Measurements from ENCODE around the gene SESN2. TPM values are rescaled to one million over a fixed set of nuclear protein-coding genes. Genes with fewer than 3 reads are reported as not detected.

SESN2 gene
- 5.9 TPM for total RNA-seq

GRCh38 chr1:28259252-28259933 lies at the start of gene SESN2:
Gene SESN2, plus strand, starts transcription at chr1:28259518. Its CDS starts 330 bp downstream, at chr1:28259848.

GRCh38 chr1:28232558-28233263 lies 26.6 kb upstream of the SESN2 start, which contains the start of gene DNAJC8:
Gene DNAJC8, minus strand, starts transcription at chr1:28233029. Its CDS starts 31 bp downstream, at chr1:28232998.

GRCh38 chr1:28235755-28236655 lies 23.3 kb upstream of the SESN2 start, which contains the start of gene ATP5IF1:
Gene ATP5IF1, plus strand, starts transcription at chr1:28236124. Its CDS starts 60 bp downstream, at chr1:28236184.

Other genes with a start within 250 kb of the SESN2 start
- 18.5 TPM for gene EYA3, start 170.9 kb upstream of the SESN2 start, total RNA-seq
- gene PTAFR, start 82.8 kb upstream of the SESN2 start, total RNA-seq, result 2.0 TPM
- 47.7 TPM for gene DNAJC8, start 26.5 kb upstream of the SESN2 start, total RNA-seq
- 148 TPM for gene ATP5IF1, start 23.4 kb upstream of the SESN2 start, total RNA-seq
- 11.3 TPM for gene MED18, start 69.5 kb downstream of the SESN2 start, total RNA-seq
- 18.6 TPM for gene PHACTR4, start 110.2 kb downstream of the SESN2 start, total RNA-seq
- 20.4 TPM for gene RCC1, start 246.5 kb downstream of the SESN2 start, total RNA-seq